B cell (primary cell): ENCODE results near the gene LRCOL1. TPM values are rescaled to one million over a fixed set of nuclear protein-coding genes. Genes with fewer than 3 reads are reported as not detected.

Experiments
- ATAC-seq: fragments of 200-7000 bp; cut with Tn5 transposase; one replicate; pipeline ENCODE4 v1.10.0; 2021; ENCODE audit warnings: low read depth, mild to moderate bottlenecking, moderate number of reproducible peaks, moderate library complexity
- CTCF ChIA-PET: fragments of 350-600 bp; sonication (Branson Sonifier 250); formaldehyde crosslinking; loops from one replicate; lab custom pipeline; 2021; ENCODE audit warnings: antibody characterized with exemption, inconsistent platforms; lab: Charles Lee
- POLR2A ChIA-PET: fragments of 350-600 bp; sonication (Branson Sonifier 250); formaldehyde crosslinking; loops from one replicate; lab custom pipeline; 2021; ENCODE audit warnings: antibody characterized with exemption; lab: Charles Lee
- DNase-seq: peaks from one replicate; pipeline ENCODE4 v3.0.0; 2013
- H2AFZ ChIP-seq: 2 replicates; pipeline ENCODE4 v1.6.1; 2012; ENCODE audit warnings: mild to moderate bottlenecking, low read depth, low read length; ENCODE audit not compliant: insufficient read depth, poor library complexity, severe bottlenecking
- H3K27ac ChIP-seq, 2 donors: 1 replicate in 1 of 2; 2 replicates in 1 of 2; pipeline ENCODE4 v1.5.1; 2012 to 2013; ENCODE audit warnings: low read length in 2 of 2, mild to moderate bottlenecking in 2 of 2, moderate library complexity in 1 of 2
- H3K27me3 ChIP-seq, 4 experiments: fragments of 200-600 bp in 1 of 4; sonication (generic) in 1 of 4; replicated peaks in 1 of 4; 1 replicate in 2 of 4; 2 replicates in 2 of 4; pipeline versions ENCODE4 v1.6.1 to v1.7.0; 2013 to 2016; ENCODE audit warnings: low read length in 3 of 4, mild to moderate bottlenecking in 2 of 4, mixed read lengths in 1 of 4, moderate library complexity in 1 of 4; ENCODE audit not compliant: insufficient read depth in 4 of 4, control insufficient read depth in 3 of 4; ENCODE audit errors: control extremely low read depth in 1 of 4
- H3K36me3 ChIP-seq, 2 experiments: replicated peaks in 1 of 2; 1 replicate in 1 of 2; 2 replicates in 1 of 2; pipeline versions ENCODE4 v1.6.1 to v1.7.1; 2013; ENCODE audit warnings: low read length in 1 of 2; ENCODE audit not compliant: insufficient read depth in 2 of 2, control insufficient read depth in 1 of 2; ENCODE audit errors: control extremely low read depth in 1 of 2, extremely low read depth in 1 of 2
- H3K4me1 ChIP-seq, 2 donors: fragments of 200-600 bp in 1 of 2; sonication (generic) in 1 of 2; 1 replicate in 1 of 2; 2 replicates in 1 of 2; pipeline versions ENCODE4 v1.5.1 to v1.6.1; 2013 to 2017; ENCODE audit warnings: low read length in 2 of 2; ENCODE audit not compliant: control insufficient read depth in 2 of 2, insufficient read depth in 2 of 2
- H3K4me2 ChIP-seq: replicated peaks from 2 replicates; pipeline ENCODE3; 2012; ENCODE audit warnings: mild to moderate bottlenecking, low read depth, low read length; ENCODE audit not compliant: poor library complexity, severe bottlenecking
- H3K4me3 ChIP-seq, 5 experiments: fragments of 200-600 bp in 1 of 5; sonication (generic) in 1 of 5; 1 replicate in 3 of 5; 2 replicates in 2 of 5; pipeline versions ENCODE4 v1.5.1 to v1.7.0; 2011 to 2016; ENCODE audit warnings: low read length in 4 of 5, mild to moderate bottlenecking in 4 of 5, low read depth in 2 of 5, control low read depth in 1 of 5, moderate library complexity in 1 of 5; ENCODE audit not compliant: insufficient read depth in 1 of 5; ENCODE audit errors: control extremely low read depth in 1 of 5, extremely low read depth in 1 of 5
- H3K79me2 ChIP-seq: fragments of 200-600 bp; sonication (generic); one replicate; pipeline ENCODE4 v1.6.0; 2016; ENCODE audit warnings: low read length; ENCODE audit not compliant: control insufficient read depth, insufficient read depth
- H3K9ac ChIP-seq: fragments of 200-600 bp; sonication (generic); 2 replicates; pipeline ENCODE4 v1.6.1; 2017; ENCODE audit warnings: mild to moderate bottlenecking, low read length, moderate library complexity
- H3K9me3 ChIP-seq, 3 donors: one replicate each; pipeline versions ENCODE4 v1.6.1 to v1.7.1; 2013; ENCODE audit warnings: low read length in 2 of 3; ENCODE audit not compliant: control insufficient read depth in 2 of 3, insufficient read depth in 1 of 3; ENCODE audit errors: control extremely low read depth in 1 of 3
- H4K20me1 ChIP-seq: 2 replicates; pipeline ENCODE4 v1.6.0; 2012; ENCODE audit warnings: mild to moderate bottlenecking, low read length; ENCODE audit not compliant: insufficient read depth, control insufficient read depth, poor library complexity, severe bottlenecking
- H3K27ac Mint-ChIP-seq: one replicate; pipeline ENCODE4 v1.8.0; 2021; ENCODE audit warnings: mixed read lengths
- H3K27me3 Mint-ChIP-seq: one replicate; pipeline ENCODE4 v1.8.0; 2021; ENCODE audit warnings: mixed read lengths
- H3K4me1 Mint-ChIP-seq: one replicate; pipeline ENCODE4 v1.8.0; 2021; ENCODE audit warnings: mixed read lengths
- H3K4me3 Mint-ChIP-seq: one replicate; pipeline ENCODE4 v1.8.0; 2021; ENCODE audit warnings: mixed read lengths
- H3K9me3 Mint-ChIP-seq: one replicate; pipeline ENCODE4 v1.8.0; 2022; ENCODE audit warnings: mixed read lengths; ENCODE audit not compliant: insufficient read depth
- CTCF ChIP-seq: fragments of 200-600 bp; IDR thresholded peaks from one replicate; pipeline ENCODE4 v1.8.0; 2022; ENCODE audit warnings: antibody characterized with exemption, mild to moderate bottlenecking
- EZH2 ChIP-seq: IDR thresholded peaks from 2 replicates; pipeline ENCODE4 v1.6.1; 2012; ENCODE audit warnings: borderline replicate concordance, low read depth, mild to moderate bottlenecking, moderate library complexity, low read length; ENCODE audit not compliant: insufficient read depth, poor library complexity, severe bottlenecking
- WGBS: methylation state at CpG from one replicate; pipeline ENCODE4 v1.1.5; 2013; ENCODE audit warnings: missing lambda C conversion rate; ENCODE audit not compliant: insufficient coverage; 5-methylcytosine and 5-hydroxymethylcytosine counted together
- intact Hi-C: fragments of 100-400 bp; cut with micrococcal nuclease; formaldehyde crosslinking; loops from one replicate; pipeline ENCODE4 v1.10.0; 2022
- polyA plus RNA-seq: library from polyadenylated mRNA; depleted of rRNA; stranded (reverse); fragments of >200 nt; gene quantifications from 2 replicates; pipeline ENCODE4 v1.2.3, GENCODE V29; 2012
- total RNA-seq, 2 donors: library from RNA; stranded (reverse); fragments of 120-200 nt in 1 of 2; gene quantifications; 1 replicate in 1 of 2; 2 replicates in 1 of 2; pipeline versions ENCODE4 v1.2.3 to v1.2.4, GENCODE V29; 2013 to 2022

The LRCOL1 gene
- total and polyA plus RNA-seq, 2 donors (not counting 1 experiment from before 2014, with no cell fraction given): not detected

DNA sequence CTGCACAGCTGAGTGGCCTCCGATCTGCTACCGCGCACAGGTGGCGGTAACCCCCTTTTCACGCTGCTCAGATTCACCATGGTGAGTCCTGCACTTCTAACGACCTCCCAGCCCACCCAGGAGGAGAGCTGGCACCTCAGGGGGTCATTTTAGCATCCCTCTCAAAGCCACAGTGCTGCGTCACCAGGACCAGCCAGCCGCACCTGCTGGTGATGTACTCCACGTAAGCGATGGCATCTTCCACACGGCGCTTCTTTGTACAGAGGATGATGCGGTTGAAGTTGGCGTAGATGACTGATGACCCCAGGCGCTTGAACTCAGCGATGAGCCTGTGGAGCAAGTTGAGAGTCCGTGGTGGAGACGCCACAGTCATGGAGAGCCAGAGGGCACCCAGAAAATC, 27.4 kb upstream of the LRCOL1 start:
- Histone ChIP-seq H3K4me2 (no peak overlapping the region), H2AFZ (no peak overlapping the region), H3K36me3 (peaks cover 2 to 47% of the 10 kb centered on the region in 2 experiments), H3K9me3 (no peaks in the 10 kb centered on the region), H3K27ac (no peak overlapping the region), H3K4me1 (peaks cover 0 to 21% of the 10 kb centered on the region in 2 donors), H4K20me1 (no peaks in the 10 kb centered on the region), H3K9ac (no peak overlapping the region), H3K79me2 (no peaks in the 10 kb centered on the region), H3K4me3 (no peak overlapping the region), H3K27me3 (no peaks in the 10 kb centered on the region)
- DNase-seq: no peak
- 88% methylated on average over 18 of the region's 18 CpGs for WGBS
- intact Hi-C loops: no loop called here
- H3K4me3 Mint-ChIP-seq: no peak overlapping the region
- POLR2A ChIA-PET: no interaction called here
- no peak for ATAC-seq
- CTCF ChIA-PET: interaction anchor here (1.4 kb wide), 1 partner anchor 223 kb away, joined by 12 read pairs; no protein-coding TSS in a partner anchor
- H3K9me3 Mint-ChIP-seq: no peaks in the 10 kb centered on the region
- H3K4me1 Mint-ChIP-seq: peaks cover 12% of the 10 kb centered on the region
- no peak for TF ChIP-seq CTCF
- TF ChIP-seq EZH2: no peak
- no peak overlapping the region for H3K27ac Mint-ChIP-seq
- H3K27me3 Mint-ChIP-seq: no peaks in the 10 kb centered on the region

GRCh38 chr12:132635076-132635955, 24.9 kb upstream of the LRCOL1 start:
- no peak for TF ChIP-seq CTCF
- TF ChIP-seq EZH2: no peak
- 90% methylated on average over 28 of the region's 29 CpGs for WGBS
- Mint-ChIP-seq H3K27me3 (no peaks in the 10 kb centered on the region), H3K4me3 (no peak overlapping the region), H3K9me3 (no peaks in the 10 kb centered on the region), H3K4me1 (peaks cover 20% of the 10 kb centered on the region), H3K27ac (no peak overlapping the region)
- DNase-seq: no peak
- H3K27ac ChIP-seq: no peak overlapping the region
- peaks cover 0 to 25% of the 10 kb centered on the region in 2 donors for H3K4me1 ChIP-seq
- no peak overlapping the region for H3K4me3 ChIP-seq
- no peaks in the 10 kb centered on the region for H3K27me3 ChIP-seq
- ChIA-PET POLR2A (no interaction called here), CTCF (no interaction called here)
- no peak overlapping the region for H3K9ac ChIP-seq
- no peaks in the 10 kb centered on the region for H3K79me2 ChIP-seq
- H2AFZ ChIP-seq: no peak overlapping the region
- no peak for ATAC-seq
- H3K4me2 ChIP-seq: no peak overlapping the region
- intact Hi-C loops: no loop called here
- no peaks in the 10 kb centered on the region for H3K9me3 ChIP-seq
- H4K20me1 ChIP-seq: no peaks in the 10 kb centered on the region
- peaks cover 3 to 39% of the 10 kb centered on the region in 2 experiments for H3K36me3 ChIP-seq
